ENCODE results near the gene GALNT10.

DNA sequence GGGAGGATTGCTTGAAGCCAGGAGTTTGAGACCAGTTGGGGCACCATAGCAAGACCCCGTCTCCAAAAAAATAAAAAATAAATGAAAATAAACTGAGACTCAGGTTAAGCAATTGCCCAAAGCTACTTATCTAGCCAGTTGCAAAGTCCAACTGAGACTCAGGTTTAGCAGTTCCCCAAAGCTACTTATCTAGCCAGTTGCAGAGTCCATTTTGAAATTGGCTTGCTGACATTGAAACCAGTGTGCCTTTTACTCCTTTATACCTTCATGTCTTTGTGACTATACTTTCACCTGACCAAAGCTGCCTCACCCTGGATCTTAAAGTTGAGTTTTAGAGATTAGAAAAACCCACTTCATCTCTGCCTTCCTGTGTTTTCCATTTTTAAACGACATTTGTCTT lies 66.5 kb downstream of the GALNT10 start:
- no peak for TF ChIP-seq CTCF (IDR thresholded peaks at IDR 0.05)
- no peak for TF ChIP-seq POLR2A (IDR thresholded peaks at IDR 0.05; ENCODE audit: low read depth)
- no peak for TF ChIP-seq EP300 (IDR thresholded peaks at IDR 0.05)

Data from esophagus muscularis mucosa (tissue), 4 donors.